HG02981 (cell line): ENCODE data around the gene NEK11.
"Not testable (repeated sequence)": the region's sequence is repeated elsewhere in the genome, so short reads cannot be mapped to it uniquely, and the experiment has no call there.

Experiments
- ATAC-seq: cut with Tn5 transposase; IDR thresholded peaks from one replicate; pipeline ENCODE4 v1.9.1; 2021; ENCODE audit warnings: mild to moderate bottlenecking, moderate library complexity; ENCODE audit not compliant: unreplicated experiment

The NEK11 gene

DNA sequence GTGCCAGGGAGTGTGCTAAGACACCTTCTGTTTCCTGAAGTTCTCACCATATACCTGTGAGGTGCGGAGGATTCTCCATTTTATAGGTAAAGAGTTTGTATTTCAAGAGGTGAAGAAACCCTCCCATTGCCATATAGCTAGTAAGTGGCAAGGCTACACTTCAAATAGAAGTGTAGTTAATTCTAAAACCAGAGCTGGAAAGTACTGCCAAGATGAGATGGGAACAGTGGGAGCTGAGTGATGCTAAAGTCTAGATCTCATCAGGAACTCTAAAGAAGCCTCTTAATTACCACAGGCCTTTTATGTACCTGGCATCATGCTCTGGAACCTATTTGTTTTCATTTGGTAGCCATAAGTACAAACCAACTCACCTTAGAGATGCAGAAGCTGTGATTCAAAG lies 256.3 kb downstream of the NEK11 start:
- ATAC-seq = no peak

DNA sequence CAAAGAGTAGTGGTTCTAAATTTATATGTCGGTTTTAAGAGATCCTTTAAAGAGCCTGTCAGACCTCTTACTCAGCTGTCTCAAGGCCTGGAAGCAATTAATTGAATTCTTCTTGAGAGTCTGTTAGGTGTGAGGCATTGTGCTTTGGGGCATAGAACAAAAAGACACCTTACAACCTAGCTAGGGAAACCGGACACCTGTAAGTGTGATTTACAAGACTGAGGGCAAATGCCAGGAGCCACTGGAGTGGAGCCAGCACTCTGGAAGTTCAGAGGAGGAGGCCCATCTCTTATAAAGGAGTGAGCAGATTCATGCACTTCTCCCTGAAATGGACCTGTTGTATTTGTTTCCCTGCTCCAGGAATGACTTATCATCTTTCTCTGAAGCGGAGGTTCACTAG lies 257.2 kb downstream of the NEK11 start:
- ATAC-seq = no peak

DNA sequence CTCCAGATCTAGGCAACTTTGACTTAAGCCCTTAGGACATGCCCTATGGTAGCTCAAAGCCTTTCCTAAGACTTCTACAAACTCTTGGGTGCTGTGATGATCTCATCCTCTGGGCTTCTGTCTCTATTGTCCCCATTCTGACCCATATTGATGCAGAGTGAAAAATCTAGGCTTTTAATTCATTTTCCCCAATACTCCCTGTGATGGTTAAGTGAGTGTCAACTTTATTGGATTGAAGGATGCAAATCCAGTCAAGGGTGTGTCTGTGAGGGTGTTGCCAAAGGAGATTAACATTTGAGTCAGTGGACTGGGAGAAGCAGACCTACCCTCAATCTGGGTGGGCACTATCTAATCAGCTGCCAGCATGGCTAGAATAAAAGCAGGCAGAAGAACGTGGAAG lies 257.6 kb downstream of the NEK11 start:
- ATAC-seq = no peak

DNA sequence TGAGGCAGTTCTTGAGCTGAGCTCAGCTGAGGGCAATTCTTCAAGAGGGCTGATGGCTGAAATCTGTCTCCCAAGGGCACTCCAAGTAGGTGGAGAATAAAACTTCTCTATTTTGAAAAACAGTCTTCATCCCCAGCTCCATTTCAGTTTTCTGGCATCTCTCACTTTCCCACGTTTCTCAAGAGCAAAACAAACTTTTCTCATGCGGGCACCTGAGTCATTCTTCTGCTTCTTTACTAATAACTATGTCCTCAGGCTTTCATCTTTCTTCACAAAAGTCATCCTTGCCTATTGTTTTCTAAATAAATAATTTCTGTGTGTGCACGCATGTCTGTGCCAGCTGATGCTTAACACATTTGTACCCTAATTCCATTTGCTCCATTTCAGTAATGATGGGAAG lies 258.8 kb downstream of the NEK11 start:
- ATAC-seq = no peak

DNA sequence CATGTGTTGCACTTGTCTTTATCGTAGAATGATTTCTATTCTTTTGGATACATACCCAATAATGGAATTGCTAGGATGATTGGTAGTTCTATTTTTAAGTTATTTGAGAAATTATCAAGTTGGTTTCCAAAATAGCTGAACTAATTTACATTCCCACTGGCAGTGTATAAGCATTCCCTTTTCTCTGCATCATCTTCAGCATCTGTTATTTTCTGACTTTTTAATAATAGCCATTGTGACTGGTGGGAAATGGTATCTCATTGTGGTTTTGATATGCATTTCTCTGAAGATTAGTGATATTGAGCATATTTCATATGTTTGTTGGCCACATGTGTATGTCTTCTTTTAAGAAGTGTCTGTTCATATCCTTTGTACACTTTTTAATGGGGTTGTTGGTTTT lies 273.2 kb downstream of the NEK11 start:
- ATAC-seq = no peak

DNA sequence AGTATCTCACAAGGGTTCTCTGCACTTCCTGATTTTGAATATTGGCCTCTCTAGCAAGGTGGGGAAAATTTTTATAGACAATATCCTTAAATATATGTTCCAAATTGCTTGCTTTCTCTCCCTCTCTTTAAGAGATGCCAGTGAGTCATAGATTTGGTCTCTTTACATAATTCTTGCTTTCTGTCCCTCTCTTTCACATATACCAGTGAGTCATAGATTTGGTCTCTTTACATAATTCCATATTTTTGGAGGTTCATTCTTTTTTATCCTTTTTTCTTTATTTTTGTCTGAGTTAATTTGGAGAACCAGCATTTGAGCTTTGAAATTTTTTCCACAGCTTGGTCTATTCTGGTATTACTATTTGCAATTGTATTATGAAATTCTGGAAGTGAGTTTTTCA lies 277.2 kb downstream of the NEK11 start:
- ATAC-seq = no peak

DNA sequence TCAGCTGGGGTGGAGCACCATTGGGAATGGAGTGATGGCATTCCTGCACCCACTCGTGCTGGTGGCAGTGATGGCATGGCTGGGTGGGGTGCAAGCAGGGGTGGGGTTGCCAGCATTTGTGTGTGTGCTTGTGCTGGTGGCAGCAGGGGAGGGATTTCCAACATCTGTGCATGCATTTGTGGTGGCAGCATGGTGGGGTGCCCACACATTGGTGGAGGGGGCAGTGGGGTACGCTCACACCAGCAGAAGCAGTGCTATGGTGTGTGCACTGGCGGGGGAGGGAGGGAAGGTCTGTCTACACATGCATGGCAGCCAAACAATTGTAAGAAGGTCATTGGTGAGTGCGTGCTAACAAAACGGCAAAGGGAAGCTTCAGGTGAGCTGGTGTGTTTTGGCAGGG lies 278.2 kb downstream of the NEK11 start:
- ATAC-seq = no peak

DNA sequence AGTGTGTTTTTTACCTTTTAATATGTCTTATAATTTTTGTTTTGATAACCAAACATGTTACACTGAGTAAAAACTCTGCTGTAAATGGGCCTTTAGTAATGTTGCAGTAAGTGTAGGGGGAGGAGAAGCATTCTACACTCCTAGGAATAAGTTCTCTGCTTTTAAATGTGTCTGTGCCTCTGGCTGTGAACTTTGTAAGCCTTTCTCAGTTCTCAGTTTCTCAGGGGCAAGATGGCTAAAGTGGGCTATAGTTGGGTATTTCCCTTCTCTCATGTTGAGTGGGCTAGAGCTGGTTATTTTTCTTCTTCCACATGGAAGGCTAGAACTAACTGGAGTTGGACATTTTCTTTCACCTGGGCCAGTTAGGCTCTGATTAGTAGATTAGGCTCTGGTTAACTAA lies 279.6 kb downstream of the NEK11 start:
- ATAC-seq = no peak

DNA sequence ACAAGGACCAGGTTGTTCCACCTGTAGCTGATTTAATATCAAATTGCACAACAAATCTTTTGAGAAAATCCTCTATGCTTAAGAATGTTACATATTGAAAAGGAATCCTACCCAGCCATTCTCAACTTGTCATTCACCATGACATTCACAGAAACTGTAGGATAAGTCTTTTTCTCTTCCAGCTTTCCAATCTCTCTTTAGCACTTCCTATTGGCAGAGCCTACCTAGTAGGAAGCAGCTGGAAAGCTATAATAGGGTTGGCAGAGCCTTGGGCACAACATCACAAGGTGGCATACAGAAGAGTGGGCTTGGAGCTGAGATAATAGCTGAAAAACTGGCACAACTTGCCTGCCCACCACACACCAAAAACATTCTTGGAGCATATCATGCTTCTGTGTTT lies 287.6 kb downstream of the NEK11 start:
- no peak for ATAC-seq

DNA sequence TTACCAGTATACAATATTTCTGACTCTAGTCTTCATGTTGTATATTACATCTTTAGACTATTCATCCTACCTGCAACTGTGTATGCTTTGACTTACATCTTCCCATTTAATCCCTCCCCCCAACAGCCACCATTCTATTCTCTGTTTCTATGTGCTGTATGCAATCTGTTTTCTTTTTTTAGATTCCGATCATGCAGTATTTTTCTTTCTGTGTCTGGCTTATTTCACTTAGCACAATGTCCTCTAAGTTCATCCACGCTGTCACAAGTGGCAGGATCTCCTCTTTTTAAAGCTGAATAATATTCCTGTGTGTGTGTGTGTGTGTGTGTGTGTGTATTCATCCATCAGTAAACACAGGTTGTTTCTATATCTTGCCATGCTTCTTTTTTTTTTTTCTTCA lies 288.5 kb downstream of the NEK11 start:
- ATAC-seq = no peak

DNA sequence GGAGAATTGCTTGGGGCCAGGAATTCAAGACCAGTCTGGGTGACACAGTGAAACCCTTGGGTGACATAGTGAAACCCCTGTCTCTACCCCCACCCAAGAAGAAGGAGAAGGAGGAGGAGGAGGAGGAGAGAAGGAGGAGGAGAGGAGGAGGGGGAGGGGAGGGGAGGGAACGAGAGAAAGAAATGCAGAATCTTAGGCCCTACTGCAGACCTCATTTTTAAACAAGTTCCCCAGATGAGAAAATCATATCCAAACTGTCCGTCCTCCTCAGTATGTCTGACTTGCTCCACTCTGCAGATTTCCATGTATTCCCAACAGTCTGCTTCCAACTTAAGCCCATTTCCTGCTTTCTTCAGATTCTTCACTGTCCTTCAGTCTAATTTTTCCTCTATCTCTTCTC lies 291.0 kb downstream of the NEK11 start:
- ATAC-seq = no peak

DNA sequence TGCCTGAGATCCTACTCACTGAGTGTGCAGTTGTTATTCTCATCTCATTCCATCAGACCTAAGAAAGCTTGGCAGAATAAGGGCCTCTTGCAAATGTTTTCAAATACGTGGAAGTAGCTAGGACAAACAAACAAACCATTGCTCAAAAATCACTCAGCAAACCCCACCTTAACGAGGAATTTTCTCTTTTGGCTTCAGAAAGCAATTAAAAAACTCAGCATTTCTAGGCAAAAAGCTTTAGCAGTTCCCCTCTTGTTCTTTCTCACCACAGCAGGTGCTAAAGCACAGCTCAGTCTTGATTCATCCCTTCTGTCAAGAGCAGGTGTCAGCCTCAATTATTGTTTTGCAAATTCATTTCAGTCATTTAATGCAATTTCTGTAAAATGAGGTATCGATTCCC lies 296.3 kb downstream of the NEK11 start:
- no peak for ATAC-seq

DNA sequence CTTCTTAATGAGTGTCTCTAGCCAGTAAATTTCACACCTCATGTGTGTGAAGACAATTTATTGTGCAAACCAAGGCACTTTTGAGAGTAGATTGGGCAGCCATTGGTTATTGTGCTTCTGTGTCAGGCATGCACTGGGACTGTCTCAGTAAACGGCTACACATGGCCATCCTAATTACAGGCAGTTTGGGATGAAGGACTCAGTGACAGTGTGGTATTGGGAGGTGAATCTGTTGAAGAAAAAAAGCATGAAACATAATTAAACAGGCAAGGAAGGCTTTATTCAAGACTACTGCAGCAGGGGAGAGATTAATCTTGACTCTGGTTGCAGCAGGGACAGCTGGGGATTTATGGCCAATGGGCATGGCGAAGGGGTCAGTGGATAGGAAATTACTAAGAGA lies 297.1 kb downstream of the NEK11 start:
- ATAC-seq = no peak

DNA sequence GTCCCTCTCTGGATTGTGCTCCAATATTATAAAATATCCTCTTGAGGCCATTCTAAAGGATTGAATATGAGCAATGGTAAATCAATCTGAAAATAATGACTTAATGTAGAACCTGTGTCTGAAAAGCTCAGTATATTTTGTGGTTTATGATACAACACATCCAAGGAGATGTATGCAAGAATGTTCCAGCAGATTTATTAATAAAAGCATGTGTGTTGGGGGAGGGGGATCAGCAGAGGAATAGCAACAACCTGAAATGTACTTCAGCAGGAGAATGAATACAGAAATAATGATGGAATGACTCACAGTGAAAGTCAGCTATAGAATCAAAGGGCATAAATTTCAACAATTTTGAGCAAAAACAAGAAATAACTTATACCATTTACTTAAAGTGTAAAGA lies 298.2 kb downstream of the NEK11 start:
- no peak for ATAC-seq

DNA sequence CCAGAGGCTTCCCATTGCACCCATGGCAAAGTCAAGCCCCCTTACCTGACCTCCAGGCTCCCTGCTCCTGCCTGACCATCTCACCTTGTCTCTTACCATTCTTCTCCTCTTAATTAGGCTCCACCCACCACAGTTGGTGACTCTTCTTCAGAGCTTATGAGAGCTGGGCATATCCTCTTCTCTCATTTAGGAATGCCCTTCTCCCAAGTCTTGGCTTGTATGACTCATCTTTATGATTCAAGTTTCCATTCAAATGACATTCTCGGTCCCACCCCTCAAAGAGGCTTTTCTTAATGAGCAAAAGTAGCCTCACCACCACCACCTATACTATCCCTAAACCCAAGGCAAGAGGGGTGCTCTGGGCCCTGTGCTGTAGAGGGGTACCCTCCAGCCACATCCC lies 299.6 kb downstream of the NEK11 start:
- no peak for ATAC-seq

DNA sequence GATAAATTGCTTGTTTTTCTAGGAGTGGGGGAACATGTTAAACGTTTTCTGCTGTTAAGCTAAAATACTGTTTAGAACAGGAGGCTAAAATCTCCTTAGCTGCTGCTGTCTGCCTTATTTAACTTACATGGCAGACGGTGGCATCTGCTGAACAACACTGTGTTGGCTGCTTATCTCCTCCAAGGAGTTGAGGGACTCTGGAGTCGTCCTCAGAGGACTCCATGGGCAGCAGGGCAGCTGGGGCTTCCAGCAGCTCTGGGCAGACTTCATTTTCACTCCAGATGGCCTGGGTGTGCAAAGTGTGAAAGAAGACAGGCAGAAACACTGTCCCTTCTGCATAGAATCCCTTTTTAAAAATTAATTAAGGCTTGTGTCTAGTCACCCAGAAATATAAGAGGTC lies 302.0 kb downstream of the NEK11 start:
- ATAC-seq = no peak

DNA sequence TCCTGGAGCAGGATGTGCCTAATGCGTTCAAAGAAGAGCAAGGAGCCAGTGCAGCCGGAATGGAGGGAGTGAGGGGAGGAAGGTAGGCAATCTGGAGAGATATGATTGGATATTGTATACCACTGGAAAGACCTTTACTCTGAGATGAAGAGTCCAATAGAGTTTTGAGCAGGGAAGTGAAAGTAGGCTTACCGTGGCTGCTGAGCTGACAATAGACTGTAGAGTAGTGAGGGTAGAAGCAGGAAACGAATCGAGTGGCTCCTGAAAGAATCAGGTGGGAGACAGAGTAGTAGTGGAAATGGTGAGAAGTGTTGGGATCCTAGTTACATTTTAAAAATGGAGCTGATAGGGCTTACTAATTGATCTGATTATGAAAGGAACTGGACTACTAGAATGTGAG lies 303.1 kb downstream of the NEK11 start:
- no peak for ATAC-seq

DNA sequence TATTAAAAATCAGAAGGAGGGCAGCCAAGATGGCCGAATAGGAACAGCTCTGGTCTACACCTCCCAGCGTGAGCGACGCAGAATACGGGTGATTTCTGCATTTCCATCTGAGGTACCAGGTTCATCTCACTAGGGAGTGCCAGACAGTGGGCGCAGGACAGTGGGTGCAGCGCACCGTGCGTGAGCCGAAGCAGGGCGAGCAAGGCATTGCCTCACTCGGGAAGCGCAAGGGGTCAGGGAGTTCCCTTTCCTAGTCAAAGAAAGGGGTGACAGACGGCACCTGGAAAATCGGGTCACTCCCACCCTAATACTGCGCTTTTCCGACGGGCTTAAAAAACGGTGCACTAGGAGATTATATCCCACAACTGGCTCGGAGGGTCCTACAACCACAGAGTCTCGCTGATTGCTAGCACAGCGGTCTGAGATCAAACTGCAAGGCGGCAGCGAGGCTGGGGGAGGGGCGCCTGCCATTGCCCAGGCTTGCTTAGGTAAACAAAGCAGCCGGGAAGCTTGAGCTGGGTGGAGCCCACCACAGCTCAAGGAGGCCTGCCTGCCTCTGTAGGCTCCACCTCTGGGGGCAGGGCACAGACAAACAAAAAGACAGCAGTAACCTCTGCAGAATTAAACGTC lies 304.9 kb downstream of the NEK11 start:
- ATAC-seq = not testable (repeated sequence)

DNA sequence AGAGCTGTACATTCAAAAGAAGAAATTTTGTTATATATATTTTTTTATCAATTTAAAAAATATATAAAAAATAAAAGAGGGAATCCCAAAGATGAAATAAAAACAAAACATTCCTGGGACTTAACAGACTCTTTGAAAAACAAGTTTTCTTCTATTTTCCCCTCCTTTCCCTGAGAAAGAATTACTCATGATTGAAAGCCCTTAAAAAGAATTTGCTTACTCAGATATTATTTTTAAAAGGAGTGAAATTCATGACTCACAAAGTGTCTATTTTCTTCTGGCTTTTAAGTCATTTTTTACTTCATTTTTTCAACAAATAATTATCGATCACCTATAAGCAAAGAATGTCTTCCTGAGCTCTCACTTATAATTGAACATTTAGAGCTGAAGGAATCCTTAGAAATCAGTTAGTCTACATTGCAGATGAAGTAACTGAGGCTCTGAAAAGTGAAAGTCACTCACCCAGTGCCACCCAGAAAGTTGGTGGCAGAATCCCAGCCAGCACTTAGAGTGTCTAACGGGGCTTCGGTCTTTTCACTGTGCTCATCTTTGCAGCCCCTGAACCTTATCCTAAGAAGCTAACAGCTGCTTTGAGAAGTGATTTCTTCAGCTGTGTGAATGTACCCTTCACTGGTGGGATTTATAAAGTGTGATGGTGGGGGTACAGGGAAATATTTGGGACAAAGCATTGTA lies 312.4 kb downstream of the NEK11 start:
- ATAC-seq = no peak

DNA sequence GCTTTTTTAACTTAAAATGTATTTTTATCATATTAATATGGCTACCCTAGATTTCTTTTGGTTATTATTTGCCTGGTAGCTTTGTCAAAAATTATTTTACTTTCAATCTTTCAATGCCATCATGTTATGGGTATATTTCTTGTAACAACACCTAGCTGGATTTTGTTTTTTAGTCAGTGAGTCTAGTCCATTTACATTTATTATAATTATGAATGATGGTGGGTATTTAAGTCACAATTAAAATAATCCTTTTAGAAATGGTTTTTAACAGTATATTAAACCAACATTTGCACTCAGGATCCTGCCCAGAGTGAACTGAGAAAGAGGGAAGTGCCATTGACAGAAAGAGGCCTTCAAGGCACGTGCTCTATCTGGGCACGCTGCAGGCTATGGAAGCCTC lies 315.1 kb downstream of the NEK11 start:
- ATAC-seq = no peak

DNA sequence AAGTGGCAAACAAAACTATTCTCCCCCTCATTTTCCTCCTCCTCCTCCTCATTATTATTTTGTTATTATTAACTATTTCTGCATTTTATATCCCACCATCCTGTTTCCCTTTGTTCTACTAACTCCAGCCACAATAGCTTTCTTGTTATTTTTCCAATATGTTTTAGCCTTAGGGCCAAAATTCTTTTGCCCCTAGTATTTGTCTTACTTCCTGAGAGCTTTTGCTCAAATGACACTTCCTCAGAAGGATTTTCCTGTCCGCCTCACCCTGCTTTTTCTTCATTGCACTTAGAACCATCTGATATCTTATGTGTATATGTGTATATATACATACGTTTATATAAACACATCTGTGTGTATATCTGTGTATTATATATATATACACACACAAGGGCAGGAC lies 322.2 kb downstream of the NEK11 start:
- no peak for ATAC-seq

DNA sequence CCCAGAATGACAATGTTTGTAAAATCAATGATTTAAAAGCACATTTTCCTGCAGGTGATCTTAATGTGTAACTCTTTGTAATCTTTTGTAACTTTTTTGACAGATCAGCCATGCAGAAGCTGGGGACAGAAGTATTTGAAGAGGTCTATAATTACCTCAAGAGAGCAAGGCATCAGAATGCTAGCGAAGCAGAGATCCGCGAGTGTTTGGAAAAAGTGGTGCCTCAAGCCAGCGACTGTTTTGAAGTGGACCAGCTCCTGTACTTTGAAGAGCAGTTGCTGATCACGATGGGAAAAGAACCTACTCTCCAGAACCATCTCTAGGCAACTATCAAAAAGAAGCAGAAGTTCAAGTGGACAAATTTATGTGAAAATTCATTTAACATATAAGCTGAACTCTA lies 322.8 kb downstream of the NEK11 start:
- ATAC-seq = no peak

DNA sequence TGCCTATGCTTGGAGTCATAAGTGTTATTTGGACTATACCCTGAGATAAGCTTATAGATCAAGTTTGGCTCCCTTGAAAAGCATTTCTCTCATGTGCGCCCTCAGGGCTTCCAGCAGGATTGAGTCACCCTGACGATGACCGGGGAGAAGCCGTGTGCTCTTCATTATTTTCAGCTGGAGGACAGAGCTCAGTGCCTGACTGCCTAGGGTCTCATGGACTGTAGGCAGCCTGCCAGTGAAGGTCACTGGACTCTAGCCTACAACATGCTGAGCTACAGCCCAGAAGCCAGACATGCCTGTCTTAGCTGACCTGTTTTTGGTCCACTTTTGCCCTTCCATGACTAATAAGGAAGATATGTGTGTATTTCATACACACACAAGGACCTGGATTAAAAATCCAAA lies 323.3 kb downstream of the NEK11 start:
- ATAC-seq = no peak
